Measurements from ENCODE around the gene PEAK1.

DNA sequence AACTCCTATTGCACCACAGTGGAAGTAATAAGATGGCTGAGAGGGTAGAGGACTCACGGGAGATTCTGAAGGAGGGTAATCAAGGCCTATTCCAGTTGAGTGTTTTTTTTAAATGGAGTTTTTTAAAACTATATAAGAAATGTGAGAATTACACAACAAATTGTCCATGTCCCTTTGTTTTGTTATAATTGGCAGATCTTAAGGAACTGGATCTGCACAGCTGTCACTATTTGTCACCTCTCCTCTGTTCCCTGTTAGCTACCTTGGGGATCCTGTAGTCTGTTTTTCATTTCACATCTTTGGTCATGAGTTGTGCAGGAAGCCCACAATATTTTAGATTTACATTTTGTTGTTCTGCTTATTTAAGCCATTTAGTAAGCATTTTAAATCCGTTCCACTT is 271.7 kb downstream of the PEAK1 start:
- TF ChIP-seq RARB (CRISPR knock-in tag; IDR thresholded peaks at IDR 0.05) (no peak), ARNTL (CRISPR knock-in tag; IDR thresholded peaks at IDR 0.05; ENCODE audit: borderline replicate concordance, low read depth) (no peak), ZNF565 (CRISPR knock-in tag; conservative IDR thresholded peaks at IDR 0.05; ENCODE audit: low read depth) (no peak), ZNF8 (CRISPR knock-in tag; IDR thresholded peaks at IDR 0.05) (no peak), ZNF70 (CRISPR knock-in tag; IDR thresholded peaks at IDR 0.05) (no peak), CSDC2 (CRISPR knock-in tag; IDR thresholded peaks at IDR 0.05) (no peak), TCF4 (CRISPR knock-in tag; IDR thresholded peaks at IDR 0.05; ENCODE audit: borderline replicate concordance) (no peak), OSR1 (CRISPR knock-in tag; IDR thresholded peaks at IDR 0.05) (no peak), ESRRG (CRISPR knock-in tag; IDR thresholded peaks at IDR 0.05) (no peak), PPARA (CRISPR knock-in tag; IDR thresholded peaks at IDR 0.05; ENCODE audit: borderline replicate concordance) (no peak)
- TF ChIP-seq, protein P1, sequence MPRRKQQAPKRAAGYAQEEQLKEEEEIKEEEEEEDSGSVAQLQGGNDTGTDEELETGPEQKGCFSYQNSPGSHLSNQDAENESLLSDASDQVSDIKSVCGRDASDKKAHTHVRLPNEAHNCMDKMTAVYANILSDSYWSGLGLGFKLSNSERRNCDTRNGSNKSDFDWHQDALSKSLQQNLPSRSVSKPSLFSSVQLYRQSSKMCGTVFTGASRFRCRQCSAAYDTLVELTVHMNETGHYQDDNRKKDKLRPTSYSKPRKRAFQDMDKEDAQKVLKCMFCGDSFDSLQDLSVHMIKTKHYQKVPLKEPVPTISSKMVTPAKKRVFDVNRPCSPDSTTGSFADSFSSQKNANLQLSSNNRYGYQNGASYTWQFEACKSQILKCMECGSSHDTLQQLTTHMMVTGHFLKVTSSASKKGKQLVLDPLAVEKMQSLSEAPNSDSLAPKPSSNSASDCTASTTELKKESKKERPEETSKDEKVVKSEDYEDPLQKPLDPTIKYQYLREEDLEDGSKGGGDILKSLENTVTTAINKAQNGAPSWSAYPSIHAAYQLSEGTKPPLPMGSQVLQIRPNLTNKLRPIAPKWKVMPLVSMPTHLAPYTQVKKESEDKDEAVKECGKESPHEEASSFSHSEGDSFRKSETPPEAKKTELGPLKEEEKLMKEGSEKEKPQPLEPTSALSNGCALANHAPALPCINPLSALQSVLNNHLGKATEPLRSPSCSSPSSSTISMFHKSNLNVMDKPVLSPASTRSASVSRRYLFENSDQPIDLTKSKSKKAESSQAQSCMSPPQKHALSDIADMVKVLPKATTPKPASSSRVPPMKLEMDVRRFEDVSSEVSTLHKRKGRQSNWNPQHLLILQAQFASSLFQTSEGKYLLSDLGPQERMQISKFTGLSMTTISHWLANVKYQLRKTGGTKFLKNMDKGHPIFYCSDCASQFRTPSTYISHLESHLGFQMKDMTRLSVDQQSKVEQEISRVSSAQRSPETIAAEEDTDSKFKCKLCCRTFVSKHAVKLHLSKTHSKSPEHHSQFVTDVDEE (CRISPR knock-in tag; IDR thresholded peaks at IDR 0.05): no peak
- TF ChIP-seq, protein P2, sequence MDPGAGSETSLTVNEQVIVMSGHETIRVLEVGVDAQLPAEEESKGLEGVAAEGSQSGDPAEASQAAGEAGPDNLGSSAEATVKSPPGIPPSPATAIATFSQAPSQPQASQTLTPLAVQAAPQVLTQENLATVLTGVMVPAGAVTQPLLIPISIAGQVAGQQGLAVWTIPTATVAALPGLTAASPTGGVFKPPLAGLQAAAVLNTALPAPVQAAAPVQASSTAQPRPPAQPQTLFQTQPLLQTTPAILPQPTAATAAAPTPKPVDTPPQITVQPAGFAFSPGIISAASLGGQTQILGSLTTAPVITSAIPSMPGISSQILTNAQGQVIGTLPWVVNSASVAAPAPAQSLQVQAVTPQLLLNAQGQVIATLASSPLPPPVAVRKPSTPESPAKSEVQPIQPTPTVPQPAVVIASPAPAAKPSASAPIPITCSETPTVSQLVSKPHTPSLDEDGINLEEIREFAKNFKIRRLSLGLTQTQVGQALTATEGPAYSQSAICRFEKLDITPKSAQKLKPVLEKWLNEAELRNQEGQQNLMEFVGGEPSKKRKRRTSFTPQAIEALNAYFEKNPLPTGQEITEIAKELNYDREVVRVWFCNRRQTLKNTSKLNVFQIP (CRISPR knock-in tag; IDR thresholded peaks at IDR 0.05; ENCODE audit: borderline replicate concordance, low read depth): no peak

Data from SK-N-SH treated with all-trans-retinoic acid at 6 μM for 48 hours (cell line).